Activated naive CD4-positive, alpha-beta T cell treated with anti-CD3 and anti-CD28 coated beads for 36 hours (primary cell): ENCODE results near the gene PDE9A. TPM values are rescaled to one million over a fixed set of nuclear protein-coding genes. Genes with fewer than 3 reads are reported as not detected.

Source experiments
- CTCF ChIA-PET: fragments of 350-600 bp; sonication (Branson Sonifier 250); formaldehyde crosslinking; loops from one replicate; lab custom pipeline; 2021; ENCODE audit warnings: antibody characterized with exemption; lab: Charles Lee
- DNase-seq: peaks from one replicate; pipeline ENCODE4 v3.0.0-alpha.2; 2020
- H3K27ac Mint-ChIP-seq: one replicate; pipeline ENCODE4 v1.8.0; 2021; ENCODE audit warnings: mild to moderate bottlenecking, mixed read lengths
- H3K27me3 Mint-ChIP-seq: one replicate; pipeline ENCODE4 v1.8.0; 2021; ENCODE audit warnings: low read depth, mixed read lengths
- H3K36me3 Mint-ChIP-seq: one replicate; pipeline ENCODE4 v1.8.0; 2021; ENCODE audit warnings: low read depth, mixed read lengths
- H3K4me1 Mint-ChIP-seq: one replicate; pipeline ENCODE4 v1.8.0; 2021; ENCODE audit warnings: low read depth, mixed read lengths
- H3K4me3 Mint-ChIP-seq: one replicate; pipeline ENCODE4 v1.8.0; 2021; ENCODE audit warnings: mild to moderate bottlenecking, moderate library complexity, mixed read lengths
- H3K9me3 Mint-ChIP-seq: one replicate; pipeline ENCODE4 v1.8.0; 2021; ENCODE audit warnings: mixed read lengths
- intact Hi-C: fragments of 100-400 bp; cut with micrococcal nuclease; formaldehyde crosslinking; loops from one replicate; pipeline ENCODE4 v1.15.1; 2023
- total RNA-seq, 2 experiments: library from RNA; stranded (reverse); gene quantifications; one replicate each; pipeline ENCODE4 v1.2.3, GENCODE V29; 2021

The PDE9A gene
- total RNA-seq, 2 experiments from 2014 or later, result 6.3 to 7.4 TPM

DNA sequence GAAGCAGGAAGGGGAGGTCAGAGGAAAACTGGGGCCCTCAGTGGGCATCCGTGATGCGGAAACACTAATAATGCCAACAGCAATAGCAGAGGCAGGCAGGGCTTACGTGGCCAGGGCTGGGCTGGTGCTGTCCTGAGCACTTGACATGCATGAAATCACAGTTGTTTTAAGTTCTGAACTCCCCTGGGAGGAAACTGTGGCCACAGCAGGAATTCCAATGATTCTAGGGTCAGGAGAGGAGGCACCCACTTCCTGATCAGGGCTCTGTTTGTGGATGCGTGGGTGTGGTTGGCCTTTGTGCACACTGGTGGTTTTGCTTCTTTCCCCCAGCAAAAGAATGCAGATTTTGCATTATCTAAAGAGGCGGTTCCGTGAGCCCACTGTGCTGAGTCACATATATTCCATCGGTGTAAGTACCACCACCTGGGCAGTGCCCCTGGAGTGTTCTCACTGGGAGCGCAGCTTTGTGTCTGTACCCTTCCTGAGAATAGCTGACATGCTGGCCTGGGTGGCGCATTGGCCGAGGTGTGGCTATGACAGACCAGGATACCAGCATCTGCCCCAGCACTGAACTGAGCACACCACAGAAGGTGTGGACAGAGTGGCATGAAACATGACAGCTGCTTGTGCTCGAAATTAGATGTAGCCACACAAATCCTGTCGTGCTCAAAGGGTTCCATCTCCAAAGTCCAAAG is 71.0 kb downstream of the PDE9A start:
- H3K27ac Mint-ChIP-seq, result no peak overlapping the region
- no peaks in the 10 kb centered on the region for H3K9me3 Mint-ChIP-seq
- H3K4me3 Mint-ChIP-seq, result no peak overlapping the region
- DNase-seq, result no peak
- peaks cover 2% of the 10 kb centered on the region for H3K4me1 Mint-ChIP-seq
- peaks cover 4% of the 10 kb centered on the region for H3K36me3 Mint-ChIP-seq
- CTCF ChIA-PET, result no interaction called here
- no peaks in the 10 kb centered on the region for H3K27me3 Mint-ChIP-seq
- intact Hi-C loops, result no loop called here

- DNase-seq, result no peak
- intact Hi-C loops, result loop anchor here (5.0 kb wide), 1 partner anchor 107 kb away; no protein-coding TSS in a partner anchor
- H3K9me3 Mint-ChIP-seq, result no peaks in the 10 kb centered on the region
- no peaks in the 10 kb centered on the region for H3K27me3 Mint-ChIP-seq
- peaks cover 4% of the 10 kb centered on the region for H3K36me3 Mint-ChIP-seq
- H3K4me1 Mint-ChIP-seq, result peaks cover 2% of the 10 kb centered on the region
- CTCF ChIA-PET, result no interaction called here
- no peak overlapping the region for H3K4me3 Mint-ChIP-seq
- no peak overlapping the region for H3K27ac Mint-ChIP-seq
Measured at GRCh38 chr21:42725416-42725930, 72.1 kb downstream of the PDE9A start.

- H3K27ac Mint-ChIP-seq, result no peak overlapping the region
- H3K9me3 Mint-ChIP-seq, result no peaks in the 10 kb centered on the region
- H3K27me3 Mint-ChIP-seq, result no peaks in the 10 kb centered on the region
- H3K4me3 Mint-ChIP-seq, result no peak overlapping the region
- peaks cover 8% of the 10 kb centered on the region for H3K4me1 Mint-ChIP-seq
- intact Hi-C loops, result no loop called here
- no peaks in the 10 kb centered on the region for H3K36me3 Mint-ChIP-seq
- DNase-seq, result no peak
- CTCF ChIA-PET, result no interaction called here
Measured at GRCh38 chr21:42731264-42732032, 78.0 kb downstream of the PDE9A start.

DNA sequence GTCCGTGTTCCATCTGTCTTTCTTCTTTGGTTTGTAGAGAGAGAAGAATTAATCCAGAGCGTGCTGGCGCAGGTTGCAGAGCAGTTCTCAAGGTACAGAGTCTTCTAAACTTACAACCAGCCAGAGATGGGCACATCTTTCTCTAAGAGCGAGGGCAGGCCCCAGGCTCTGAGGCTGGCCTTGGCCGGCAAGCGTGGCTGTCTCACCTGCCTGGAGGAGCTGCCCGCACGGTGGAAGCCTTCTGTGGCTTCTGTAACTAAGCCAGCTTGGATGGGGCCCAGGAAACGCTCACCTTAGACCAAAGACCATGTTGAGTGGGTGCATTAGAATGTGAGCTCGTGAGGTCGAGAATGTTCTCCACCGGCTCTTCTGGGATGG is 78.6 kb downstream of the PDE9A start:
- no peak overlapping the region for H3K27ac Mint-ChIP-seq
- DNase-seq, result no peak
- H3K4me1 Mint-ChIP-seq, result peaks cover 10% of the 10 kb centered on the region
- no peak overlapping the region for H3K4me3 Mint-ChIP-seq
- intact Hi-C loops, result no loop called here
- no peaks in the 10 kb centered on the region for H3K9me3 Mint-ChIP-seq
- no peaks in the 10 kb centered on the region for H3K36me3 Mint-ChIP-seq
- CTCF ChIA-PET, result no interaction called here
- no peaks in the 10 kb centered on the region for H3K27me3 Mint-ChIP-seq

DNA sequence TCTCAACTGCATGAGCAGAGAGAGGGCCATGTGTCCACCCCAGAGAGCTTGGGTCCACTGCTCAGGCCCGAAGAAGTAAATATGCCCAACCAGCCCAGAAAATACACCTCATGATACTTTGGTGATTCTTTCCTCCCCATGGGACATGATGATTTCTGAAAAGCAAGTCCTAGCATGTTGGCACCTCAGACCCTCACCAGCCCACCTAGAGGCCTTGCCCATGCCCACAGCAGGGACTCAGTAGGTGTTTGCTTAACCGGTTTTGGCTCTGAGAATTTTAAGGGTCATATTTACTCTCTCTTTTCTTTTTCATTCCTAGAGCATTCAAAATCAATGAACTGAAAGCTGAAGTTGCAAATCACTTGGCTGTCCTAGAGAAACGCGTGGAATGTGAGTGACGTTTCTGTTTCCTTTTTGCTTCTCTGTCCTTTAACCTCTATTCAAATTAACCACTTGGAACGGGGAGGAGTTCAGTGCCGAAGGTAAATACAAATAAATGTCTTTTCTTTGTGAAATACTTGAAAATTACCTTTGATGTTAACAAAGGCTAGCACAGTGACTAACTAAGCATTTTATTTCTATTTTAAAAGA is 79.7 kb downstream of the PDE9A start:
- no peaks in the 10 kb centered on the region for H3K27me3 Mint-ChIP-seq
- intact Hi-C loops, result no loop called here
- CTCF ChIA-PET, result no interaction called here
- H3K36me3 Mint-ChIP-seq, result no peaks in the 10 kb centered on the region
- no peaks in the 10 kb centered on the region for H3K9me3 Mint-ChIP-seq
- DNase-seq, result no peak
- no peak overlapping the region for H3K27ac Mint-ChIP-seq
- no peak overlapping the region for H3K4me3 Mint-ChIP-seq
- H3K4me1 Mint-ChIP-seq, result peaks cover 17% of the 10 kb centered on the region

DNA sequence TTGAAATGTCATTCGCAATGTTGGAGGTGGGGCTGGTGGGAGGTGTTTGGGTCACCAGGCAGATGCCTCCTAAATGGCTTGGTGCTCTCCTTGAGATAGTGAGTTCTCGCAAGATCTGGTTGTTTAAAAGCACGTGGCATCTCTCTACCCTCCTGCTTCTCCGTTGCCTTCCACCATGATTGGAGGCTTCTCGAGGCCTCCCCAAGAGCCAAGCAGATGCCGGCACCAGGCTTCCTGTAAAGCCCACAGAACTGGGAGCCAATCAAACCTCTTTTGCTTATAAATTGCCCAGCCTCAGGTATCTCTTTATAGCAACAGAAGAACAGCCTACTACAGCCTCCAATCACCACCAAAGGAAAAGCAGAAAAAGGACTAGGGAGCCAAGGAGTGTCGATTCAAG is 80.5 kb downstream of the PDE9A start:
- H3K36me3 Mint-ChIP-seq, result no peaks in the 10 kb centered on the region
- peaks cover 21% of the 10 kb centered on the region for H3K4me1 Mint-ChIP-seq
- CTCF ChIA-PET, result no interaction called here
- no peak for DNase-seq
- H3K9me3 Mint-ChIP-seq, result no peaks in the 10 kb centered on the region
- H3K27ac Mint-ChIP-seq, result no peak overlapping the region
- H3K4me3 Mint-ChIP-seq, result no peak overlapping the region
- H3K27me3 Mint-ChIP-seq, result no peaks in the 10 kb centered on the region
- intact Hi-C loops, result no loop called here

DNA sequence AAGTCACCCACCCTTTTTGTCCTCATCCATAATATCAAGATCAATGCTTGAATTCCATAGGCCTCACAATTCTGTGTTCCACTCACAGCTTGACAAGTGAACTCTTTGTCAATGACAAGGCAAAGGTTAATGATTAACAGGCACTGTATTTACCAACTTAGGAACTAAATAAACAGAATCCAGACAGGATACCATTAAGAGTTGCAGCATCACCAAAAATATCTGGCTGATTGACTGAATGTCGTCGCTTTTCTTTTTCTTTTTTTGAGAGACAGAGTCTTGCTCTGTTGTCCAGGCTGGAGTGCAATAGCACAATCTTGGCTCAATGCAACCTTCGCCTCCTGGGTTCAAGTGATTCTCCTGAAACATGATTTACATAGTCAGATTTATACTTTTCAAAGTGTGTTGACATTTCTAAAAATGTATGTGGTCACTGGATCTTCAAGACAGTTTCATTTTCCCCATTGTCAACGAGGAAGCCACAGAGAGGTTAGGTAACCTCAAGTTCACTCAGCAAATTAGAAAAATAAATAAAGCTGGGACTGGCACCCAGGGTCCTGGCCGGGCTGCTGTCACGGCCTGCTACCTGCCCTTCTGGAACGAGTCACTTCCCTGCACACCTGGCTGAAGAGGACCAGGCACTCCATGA is 81.0 kb downstream of the PDE9A start:
- Mint-ChIP-seq H3K27me3 (no peaks in the 10 kb centered on the region), H3K27ac (no peak overlapping the region), H3K9me3 (no peaks in the 10 kb centered on the region), H3K36me3 (no peaks in the 10 kb centered on the region), H3K4me1 (peaks cover 21% of the 10 kb centered on the region), H3K4me3 (no peak overlapping the region)
- CTCF ChIA-PET, result interaction anchor here (0.6 kb wide), 1 partner anchor 128 kb away, joined by 4 read pairs; no protein-coding TSS in a partner anchor
- intact Hi-C loops, result no loop called here
- no peak for DNase-seq

GRCh38 chr21:42735061-42735460 is 81.6 kb downstream of the PDE9A start:
- Mint-ChIP-seq H3K4me1 (peaks cover 21% of the 10 kb centered on the region), H3K9me3 (no peaks in the 10 kb centered on the region), H3K27ac (no peak overlapping the region), H3K27me3 (no peaks in the 10 kb centered on the region), H3K4me3 (no peak overlapping the region), H3K36me3 (no peaks in the 10 kb centered on the region)
- no peak for DNase-seq
- CTCF ChIA-PET, result interaction anchor here (0.6 kb wide), 1 partner anchor 128 kb away, joined by 4 read pairs; no protein-coding TSS in a partner anchor
- intact Hi-C loops, result loop anchor here (5.0 kb wide), 2 partner anchors 53 to 82 kb away; no protein-coding TSS in a partner anchor

GRCh38 chr21:42735944-42736343 is 82.5 kb downstream of the PDE9A start:
- peak overlapping the region; percentile 32 for H3K27ac Mint-ChIP-seq
- H3K9me3 Mint-ChIP-seq, result no peaks in the 10 kb centered on the region
- H3K4me3 Mint-ChIP-seq, result no peak overlapping the region
- peaks cover 21% of the 10 kb centered on the region for H3K4me1 Mint-ChIP-seq
- no peaks in the 10 kb centered on the region for H3K36me3 Mint-ChIP-seq
- no peaks in the 10 kb centered on the region for H3K27me3 Mint-ChIP-seq
- DNase-seq, result no peak
- CTCF ChIA-PET, result no interaction called here
- intact Hi-C loops, result loop anchor here (5.0 kb wide), 2 partner anchors 54 to 81 kb away; no protein-coding TSS in a partner anchor

GRCh38 chr21:42736646-42737350 is 83.4 kb downstream of the PDE9A start:
- H3K36me3 Mint-ChIP-seq, result no peaks in the 10 kb centered on the region
- DNase-seq, result no peak
- H3K4me1 Mint-ChIP-seq, result peaks cover 21% of the 10 kb centered on the region
- no peak overlapping the region for H3K27ac Mint-ChIP-seq
- no peak overlapping the region for H3K4me3 Mint-ChIP-seq
- intact Hi-C loops, result loop anchor here (5.0 kb wide), 2 partner anchors 54 to 81 kb away; no protein-coding TSS in a partner anchor
- no peaks in the 10 kb centered on the region for H3K27me3 Mint-ChIP-seq
- CTCF ChIA-PET, result no interaction called here
- no peaks in the 10 kb centered on the region for H3K9me3 Mint-ChIP-seq

DNA sequence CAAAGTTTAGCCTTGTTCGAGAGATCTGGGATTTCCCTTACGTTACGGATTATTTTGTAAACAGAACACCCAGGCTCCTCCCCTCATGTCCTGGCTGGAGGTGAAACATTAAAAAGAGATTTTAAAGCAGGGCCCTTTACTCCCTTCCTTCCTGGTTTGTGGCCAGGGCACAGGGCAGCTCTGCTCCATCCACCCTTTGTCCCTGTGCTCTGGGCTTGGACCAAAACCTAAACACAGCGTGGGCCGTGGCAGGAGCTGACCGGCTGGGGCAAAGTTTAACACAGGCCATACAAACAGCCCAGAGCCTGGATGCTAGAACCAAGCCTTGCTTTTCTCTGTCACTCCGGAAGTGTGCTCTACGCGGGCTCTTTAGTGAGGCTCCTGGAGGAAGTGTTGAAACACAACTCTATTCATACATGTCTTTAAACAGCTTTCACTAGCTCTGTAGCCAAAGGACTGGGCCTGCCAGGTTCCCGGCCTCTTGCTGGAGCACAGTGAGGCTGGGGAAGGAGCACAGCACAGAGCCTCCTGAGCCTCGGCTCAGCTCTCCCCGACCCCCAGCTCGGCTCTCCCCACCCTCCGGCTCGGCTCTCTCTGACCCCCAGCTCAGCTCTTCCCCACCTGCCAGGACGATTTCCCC is 84.7 kb downstream of the PDE9A start:
- no peaks in the 10 kb centered on the region for H3K27me3 Mint-ChIP-seq
- H3K4me1 Mint-ChIP-seq, result peaks cover 21% of the 10 kb centered on the region
- no peaks in the 10 kb centered on the region for H3K36me3 Mint-ChIP-seq
- CTCF ChIA-PET, result interaction anchor here (1.2 kb wide), 1 partner anchor 9 kb away, joined by 5 read pairs; no protein-coding TSS in a partner anchor
- H3K4me3 Mint-ChIP-seq, result peak overlapping the region; percentile 44
- no peaks in the 10 kb centered on the region for H3K9me3 Mint-ChIP-seq
- peak; percentile 32 for DNase-seq
- H3K27ac Mint-ChIP-seq, result peak overlapping the region; percentile 88
- intact Hi-C loops, result loop anchor here (5.0 kb wide), 2 partner anchors 56 to 79 kb away; no protein-coding TSS in a partner anchor
